Camera-type eye (tissue), 1 donor: ENCODE measurements around the gene TOMM70. TPM values are rescaled to one million over a fixed set of nuclear protein-coding genes. Genes with fewer than 3 reads are reported as not detected.

Experiments used
- total RNA-seq: library from RNA; depleted of rRNA; stranded (reverse); fragments of >200 nt; gene quantifications from one replicate; pipeline ENCODE4 v1.2.3, GENCODE V29; 2014

The TOMM70 gene
- 87.4 TPM for total RNA-seq

GRCh38 chr3:100400780-100401673, at the start of gene TOMM70, which contains the start of gene LNP1:
Gene TOMM70 (minus strand): TSS chr3:100401089. CDS start chr3:100400949, 140 bp downstream.
Gene LNP1 (plus strand): TSS chr3:100401539. CDS start chr3:100429730, 28,191 bp downstream.

GRCh38 chr3:100334488-100335351, 66.2 kb downstream of the TOMM70 start, which contains the start of gene NIT2:
Gene NIT2 (plus strand): TSS chr3:100334757. CDS start chr3:100334792, 35 bp downstream.

Other genes with a start within 250 kb of the TOMM70 start
- 92.7 TPM for gene TBC1D23, start 140.1 kb downstream of the TOMM70 start, total RNA-seq
- gene NIT2, start 66.3 kb downstream of the TOMM70 start, total RNA-seq = 15.1 TPM
- gene LNP1, start 450 bp upstream of the TOMM70 start, total RNA-seq = 13.2 TPM
- gene TMEM45A, start 91.5 kb upstream of the TOMM70 start, total RNA-seq = 16.9 TPM
- gene ADGRG7, start 208.5 kb upstream of the TOMM70 start, total RNA-seq = 0.22 TPM